GM12801 (cell line): ENCODE data around the gene VTCN1.

ENCODE experiments used
- TF ChIP-seq, protein P1 (sequence below): IDR thresholded peaks from one replicate; pipeline ENCODE4 v1.5.1; 2011; ENCODE audit warnings: control low read depth; ENCODE audit not compliant: insufficient read length; ENCODE audit errors: extremely low read depth

VTCN1 gene

DNA sequence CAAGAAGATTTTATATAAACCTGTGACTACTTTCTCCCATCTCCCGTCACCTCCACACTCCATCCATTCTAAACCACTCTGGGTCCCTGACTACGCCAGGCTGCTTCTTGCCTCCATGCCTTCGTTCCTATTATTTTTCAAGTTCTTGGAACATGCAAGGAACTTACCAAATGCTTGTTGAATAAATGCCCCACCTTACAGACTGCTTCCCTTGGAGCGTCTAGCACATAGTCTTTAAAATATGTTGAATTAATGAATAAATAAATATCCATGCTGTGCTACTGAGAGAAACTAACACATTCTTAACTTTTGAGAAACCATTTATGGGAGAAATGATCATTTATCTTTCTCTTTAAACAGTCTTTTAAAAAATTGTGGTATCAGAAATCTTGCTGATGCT, 27.6 kb downstream of the VTCN1 start:
- TF ChIP-seq, protein P1, sequence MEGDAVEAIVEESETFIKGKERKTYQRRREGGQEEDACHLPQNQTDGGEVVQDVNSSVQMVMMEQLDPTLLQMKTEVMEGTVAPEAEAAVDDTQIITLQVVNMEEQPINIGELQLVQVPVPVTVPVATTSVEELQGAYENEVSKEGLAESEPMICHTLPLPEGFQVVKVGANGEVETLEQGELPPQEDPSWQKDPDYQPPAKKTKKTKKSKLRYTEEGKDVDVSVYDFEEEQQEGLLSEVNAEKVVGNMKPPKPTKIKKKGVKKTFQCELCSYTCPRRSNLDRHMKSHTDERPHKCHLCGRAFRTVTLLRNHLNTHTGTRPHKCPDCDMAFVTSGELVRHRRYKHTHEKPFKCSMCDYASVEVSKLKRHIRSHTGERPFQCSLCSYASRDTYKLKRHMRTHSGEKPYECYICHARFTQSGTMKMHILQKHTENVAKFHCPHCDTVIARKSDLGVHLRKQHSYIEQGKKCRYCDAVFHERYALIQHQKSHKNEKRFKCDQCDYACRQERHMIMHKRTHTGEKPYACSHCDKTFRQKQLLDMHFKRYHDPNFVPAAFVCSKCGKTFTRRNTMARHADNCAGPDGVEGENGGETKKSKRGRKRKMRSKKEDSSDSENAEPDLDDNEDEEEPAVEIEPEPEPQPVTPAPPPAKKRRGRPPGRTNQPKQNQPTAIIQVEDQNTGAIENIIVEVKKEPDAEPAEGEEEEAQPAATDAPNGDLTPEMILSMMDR: no peak

DNA sequence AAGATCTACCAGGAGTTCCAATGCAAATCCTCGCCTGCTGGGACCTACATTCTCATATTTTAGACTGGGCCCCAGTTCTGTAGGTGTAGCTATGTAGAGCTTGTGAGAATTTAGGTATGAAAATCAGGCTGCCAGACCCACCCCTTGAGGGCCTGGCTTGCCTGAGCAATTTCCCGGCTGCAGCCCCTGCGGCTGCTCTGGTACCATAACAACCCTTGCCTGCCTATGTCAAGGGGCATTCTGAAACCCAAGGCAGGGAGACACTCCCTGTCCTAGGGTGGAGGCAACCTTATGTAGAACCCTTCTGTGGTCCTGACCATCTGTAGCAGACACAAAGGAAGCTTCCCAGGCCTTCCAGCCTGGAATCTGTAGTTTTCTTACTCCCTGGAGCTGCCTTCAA, 28.4 kb downstream of the VTCN1 start:
- TF ChIP-seq, protein P1: no peak

DNA sequence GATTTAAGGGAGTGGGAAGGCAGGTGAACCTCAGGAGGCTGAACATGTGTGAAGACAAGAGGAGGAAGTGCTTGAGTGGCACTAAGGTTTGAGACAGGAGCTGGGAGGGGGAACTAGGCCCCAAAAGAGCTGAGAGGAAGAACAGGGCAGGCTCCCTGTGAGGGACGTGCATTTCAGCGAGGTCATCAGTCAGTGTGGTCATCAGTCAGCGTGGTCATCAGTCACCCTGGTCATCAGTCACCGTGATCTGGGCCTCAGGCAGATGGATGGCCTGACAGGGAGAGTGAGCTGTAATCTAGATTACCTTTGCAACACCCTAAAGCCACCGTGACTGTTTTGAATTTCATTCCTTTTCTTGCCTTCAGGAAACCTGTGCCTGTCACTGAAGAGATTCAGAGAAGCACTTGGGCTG, 29.1 kb downstream of the VTCN1 start:
- TF ChIP-seq, protein P1: no peak

DNA sequence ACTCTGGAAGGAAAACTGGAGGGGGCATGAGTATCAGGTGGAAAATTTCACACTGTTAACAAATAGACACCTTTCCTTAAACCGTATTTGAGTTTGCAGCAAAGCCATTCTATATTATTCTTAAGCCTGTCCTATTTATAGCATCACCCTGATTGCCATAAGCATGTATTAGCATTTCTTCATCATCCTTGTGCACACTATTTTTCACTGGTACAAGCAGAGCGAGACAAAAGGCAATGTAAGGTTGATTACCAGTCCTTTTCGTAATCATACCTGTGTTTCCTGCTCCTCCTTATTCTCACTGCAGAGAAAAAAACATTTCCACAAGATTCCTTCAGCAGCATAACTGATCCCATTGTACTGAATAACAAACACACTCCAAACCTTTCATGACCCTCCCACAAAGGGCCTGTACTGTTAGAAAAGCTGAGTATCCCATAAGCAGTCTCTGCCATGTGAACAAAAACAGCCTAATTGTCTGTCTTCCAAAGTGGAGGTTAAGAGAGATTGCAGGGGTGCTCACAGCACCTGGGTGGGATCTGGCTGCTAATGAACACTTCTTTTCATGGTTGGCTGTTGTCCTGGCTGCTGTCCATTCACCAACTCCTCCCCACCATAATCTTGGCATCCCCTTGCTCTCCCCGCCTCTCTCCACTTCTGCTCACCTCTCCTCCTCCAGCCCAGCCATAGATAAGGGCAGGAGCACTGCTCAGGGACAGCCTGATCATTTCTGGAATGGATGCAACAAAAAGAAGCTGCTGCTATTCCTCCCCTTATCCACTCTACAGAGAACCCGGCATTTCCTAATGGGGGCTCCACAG, 30.4 kb downstream of the VTCN1 start:
- TF ChIP-seq, protein P1: no peak

DNA sequence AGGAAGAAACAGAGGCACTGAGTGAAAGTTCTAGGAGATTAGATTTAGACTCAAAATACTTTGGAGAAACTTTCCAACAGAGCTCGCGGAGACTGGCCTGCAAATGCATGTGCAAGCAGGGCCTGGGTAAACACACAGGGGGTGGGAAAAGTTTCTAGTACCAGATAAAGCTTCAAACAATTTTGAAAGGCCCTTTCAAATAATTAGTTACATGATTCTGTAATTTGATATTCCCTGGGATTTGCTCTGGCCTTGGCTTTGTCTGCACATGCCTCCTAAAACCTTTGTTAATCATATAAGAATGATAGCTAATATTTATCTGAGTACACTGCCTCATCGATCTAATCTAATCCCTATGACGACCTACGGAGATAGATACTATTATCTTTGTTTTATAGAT, 31.3 kb downstream of the VTCN1 start:
- TF ChIP-seq, protein P1: no peak

DNA sequence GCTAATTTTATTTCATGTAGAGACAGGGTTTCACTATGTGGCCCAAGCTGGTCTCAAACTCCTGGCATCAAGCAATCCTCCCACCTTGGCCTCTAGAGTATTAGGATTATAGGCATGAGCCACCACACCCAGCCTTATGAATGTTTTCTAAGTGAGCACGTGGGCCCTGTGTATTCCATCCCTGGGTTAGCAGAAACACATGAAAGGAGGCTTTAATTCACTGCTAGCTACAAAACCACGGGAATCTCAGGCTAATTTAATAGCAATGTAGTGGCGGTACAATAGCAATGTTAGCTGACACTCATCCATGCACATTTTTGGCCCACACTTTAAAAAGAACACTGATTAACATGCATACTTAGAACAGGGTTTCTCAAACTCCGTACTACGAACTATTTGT, 32.0 kb downstream of the VTCN1 start:
- TF ChIP-seq, protein P1: no peak

DNA sequence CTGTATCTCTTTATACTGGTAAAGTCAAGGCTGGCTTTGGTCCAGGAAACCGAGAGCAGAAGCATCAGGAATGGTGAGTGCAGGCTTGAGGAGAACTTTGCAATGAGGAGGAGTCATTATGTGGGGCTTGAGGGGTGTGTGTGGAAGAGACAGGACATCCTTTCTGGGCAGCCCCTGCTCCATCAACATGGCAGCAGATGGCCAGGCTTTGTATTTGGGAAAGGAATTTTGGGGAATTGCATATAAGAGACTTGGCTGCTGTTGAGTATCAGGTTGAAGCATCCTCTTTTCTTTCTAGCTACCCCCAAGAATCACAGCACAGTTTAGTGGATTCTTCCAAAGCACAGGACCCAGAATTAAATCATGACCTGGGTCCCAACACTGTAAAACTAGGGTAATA, 33.4 kb downstream of the VTCN1 start:
- TF ChIP-seq, protein P1: no peak

DNA sequence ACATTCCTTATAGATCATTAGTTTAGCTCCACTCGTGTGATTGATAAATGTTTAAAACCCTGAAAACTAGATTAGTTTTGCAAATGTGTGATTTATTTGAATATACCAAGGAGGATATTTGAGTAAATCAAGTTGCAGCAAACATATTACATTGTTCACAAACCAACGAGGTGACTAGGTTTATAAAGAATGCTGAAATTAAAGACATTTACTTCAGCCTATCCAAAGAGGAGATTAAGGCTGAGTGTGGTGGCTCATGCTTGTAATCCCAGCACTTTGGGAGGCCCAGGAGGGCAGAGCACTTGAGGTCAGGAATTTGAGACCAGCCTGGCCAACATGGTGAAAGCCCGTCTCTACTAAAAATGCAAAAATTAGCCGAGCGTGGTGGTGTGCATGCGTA, 34.1 kb downstream of the VTCN1 start:
- TF ChIP-seq, protein P1: no peak
